ENCODE measurements around the gene TSR1.

Gene TSR1

DNA sequence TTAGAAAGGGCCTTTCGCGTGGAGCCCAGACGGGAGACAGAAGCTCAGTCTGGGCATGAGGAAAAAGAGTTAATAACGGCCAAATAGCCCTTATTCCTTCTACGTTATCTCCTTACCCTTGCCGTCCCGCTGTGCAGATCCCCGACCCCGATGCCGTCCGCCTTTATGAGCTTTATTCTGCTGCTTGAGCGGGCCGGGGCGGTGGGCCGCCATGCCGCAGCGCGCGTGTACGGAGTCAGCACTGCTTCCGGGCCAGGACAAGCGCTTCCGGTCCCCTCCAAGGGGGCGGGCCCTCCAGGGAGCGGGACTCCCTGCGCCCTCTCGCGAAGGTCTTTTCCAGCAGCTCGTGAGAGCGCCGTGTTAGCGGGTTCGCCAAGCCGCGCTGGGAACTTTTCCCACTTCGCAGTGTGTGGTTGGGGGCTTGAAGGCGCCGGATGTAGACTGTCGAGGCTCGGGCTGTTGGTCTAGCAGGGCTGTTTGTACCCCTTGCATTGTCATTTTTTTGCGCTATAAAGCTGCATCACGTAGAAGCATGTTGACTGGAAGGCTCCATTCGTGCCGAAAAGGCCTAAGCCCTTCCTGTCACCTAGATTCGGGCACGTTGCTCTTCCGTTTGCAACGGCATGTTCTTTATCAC, at the start of gene TSR1:
TSS of gene TSR1 (minus strand) at position 243 of the 637 bp plus-strand sequence. CDS start at position 213, 30 bp downstream.
- peak; percentile 82 for DNase-seq

DNA sequence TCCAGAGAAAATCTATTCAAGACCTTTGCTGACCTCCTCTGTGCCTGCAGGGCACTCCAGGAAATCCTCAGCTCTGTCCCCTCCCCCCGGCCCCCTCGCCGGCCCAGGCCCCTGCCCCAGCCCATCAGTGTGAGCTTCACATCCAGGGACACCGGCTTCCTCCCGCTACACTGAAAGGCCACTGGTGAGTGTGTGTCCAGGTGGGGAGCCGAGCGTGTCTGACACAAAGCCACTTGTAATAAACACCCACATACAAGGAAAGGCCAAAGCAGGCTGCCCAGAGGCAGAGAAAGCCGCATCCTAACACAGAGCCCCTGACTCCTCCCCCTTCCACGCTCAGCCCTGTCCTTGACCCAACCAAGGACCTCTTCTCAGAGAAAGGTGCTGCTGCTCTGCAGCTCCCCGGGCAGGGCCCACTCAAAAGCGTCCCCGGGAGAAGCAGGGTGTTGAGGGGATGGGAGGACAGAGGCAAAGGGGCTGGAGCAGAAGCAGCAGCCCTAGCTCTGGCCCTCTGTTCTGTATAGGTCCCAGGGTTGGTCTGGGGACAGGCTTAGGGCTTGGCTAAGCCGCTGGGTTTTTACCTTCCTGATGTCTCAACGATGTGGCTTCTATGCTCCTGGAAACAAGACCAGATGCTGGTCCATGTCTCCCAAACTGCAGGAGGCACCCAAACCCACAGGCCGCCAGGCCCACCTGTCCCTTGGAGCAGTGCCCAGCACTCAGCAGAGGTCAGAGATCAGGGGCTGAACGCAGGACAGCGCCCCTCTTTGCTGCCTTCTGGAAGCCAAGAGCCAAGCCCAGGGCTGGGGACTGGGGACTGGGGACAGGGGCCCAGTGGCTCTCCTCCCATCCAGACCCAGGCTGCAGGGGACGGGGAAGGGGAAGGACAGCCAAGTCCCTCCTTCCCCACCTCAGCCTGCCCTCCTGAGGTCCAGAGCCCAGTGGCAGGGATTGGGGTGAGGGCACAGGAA, 49.3 kb upstream of the TSR1 start:
- DNase-seq: no peak

GRCh38 chr17:2384439-2385127, 48.3 kb upstream of the TSR1 start:
- DNase-seq: no peak

DNA sequence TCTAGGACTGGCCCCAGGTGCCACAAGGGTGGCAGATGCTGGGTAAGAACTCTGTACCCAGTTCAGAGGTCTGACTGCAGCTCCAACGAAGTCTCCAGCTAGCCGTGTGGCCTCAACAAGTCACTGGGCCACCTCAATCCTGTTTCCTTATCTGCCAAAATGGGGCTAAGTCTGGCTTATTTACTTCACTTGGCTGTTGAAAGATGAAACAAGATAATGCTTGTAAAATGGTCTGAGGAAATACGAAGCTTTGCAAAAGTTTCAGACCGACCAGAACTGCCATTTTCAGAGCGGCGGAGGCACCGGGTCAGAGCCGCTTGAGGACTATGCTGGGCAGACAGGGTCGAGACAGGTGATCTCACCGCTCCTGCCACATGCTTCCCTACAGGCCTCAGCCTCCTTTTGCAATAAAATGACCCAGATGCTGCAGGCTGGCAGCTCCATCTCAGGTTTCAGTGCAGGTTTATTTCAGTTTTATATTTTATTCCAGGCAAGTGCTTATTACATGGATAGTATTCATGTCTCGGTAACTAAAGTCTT, 47.4 kb upstream of the TSR1 start:
- DNase-seq: no peak

DNA sequence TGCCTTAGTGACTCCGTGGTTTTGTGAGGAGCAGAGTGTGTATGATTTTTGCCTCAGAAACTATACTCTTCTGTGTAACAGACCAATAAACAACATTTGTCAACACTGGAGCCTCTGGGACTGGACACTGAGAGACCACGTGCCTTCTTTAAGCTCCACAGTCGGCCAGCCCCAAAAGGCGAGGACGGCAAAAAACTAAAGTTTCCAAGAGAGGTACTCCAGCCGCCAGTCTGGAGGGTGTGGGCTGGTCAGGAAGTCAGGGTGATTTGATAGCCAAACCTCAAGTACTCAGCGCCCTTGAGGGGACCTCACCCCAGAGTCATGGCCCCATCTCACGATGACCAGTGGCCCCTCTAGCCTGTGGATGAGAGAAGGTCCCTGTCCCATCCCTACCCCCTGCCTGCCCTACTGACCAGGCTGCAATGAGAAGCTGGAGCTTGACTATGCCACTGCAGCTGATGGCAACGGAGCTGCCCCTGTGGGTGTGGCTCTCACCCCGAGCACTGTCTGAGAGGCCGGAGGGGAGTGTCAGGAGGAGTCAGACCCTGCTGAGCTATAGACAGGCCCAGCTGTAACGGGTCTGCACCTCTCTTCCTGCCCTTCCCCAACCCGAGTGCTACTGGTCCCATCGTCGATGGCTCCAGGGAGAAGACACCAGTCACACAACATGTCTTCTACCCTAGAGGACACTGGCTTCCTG, 44.8 kb upstream of the TSR1 start:
- DNase-seq: no peak

- no peak for DNase-seq
Measured at GRCh38 chr17:2380226-2380922, 44.1 kb upstream of the TSR1 start.

GRCh38 chr17:2379489-2380225, 43.4 kb upstream of the TSR1 start:
- DNase-seq: no peak

GRCh38 chr17:2378905-2379304, 42.6 kb upstream of the TSR1 start:
- no peak for DNase-seq

DNA sequence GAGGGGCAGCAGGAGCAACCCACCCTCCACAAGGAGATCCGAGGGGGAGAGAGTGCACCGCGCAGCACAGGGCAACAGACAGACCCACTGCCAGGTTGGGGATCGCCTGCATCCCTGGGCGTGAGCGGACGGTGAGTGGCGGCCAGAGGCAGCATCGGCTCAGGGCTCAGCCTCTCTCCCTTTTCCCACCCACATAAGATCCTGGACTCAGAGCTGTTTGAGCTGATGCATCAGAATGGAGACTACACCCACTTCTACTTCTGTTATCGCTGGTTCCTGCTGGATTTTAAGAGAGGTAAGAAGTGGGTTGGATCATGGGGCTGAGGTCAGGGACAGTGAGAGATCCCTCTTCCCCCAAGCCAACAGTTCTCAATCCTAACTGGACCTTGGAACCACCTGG, 41.4 kb upstream of the TSR1 start:
- no peak for DNase-seq

DNA sequence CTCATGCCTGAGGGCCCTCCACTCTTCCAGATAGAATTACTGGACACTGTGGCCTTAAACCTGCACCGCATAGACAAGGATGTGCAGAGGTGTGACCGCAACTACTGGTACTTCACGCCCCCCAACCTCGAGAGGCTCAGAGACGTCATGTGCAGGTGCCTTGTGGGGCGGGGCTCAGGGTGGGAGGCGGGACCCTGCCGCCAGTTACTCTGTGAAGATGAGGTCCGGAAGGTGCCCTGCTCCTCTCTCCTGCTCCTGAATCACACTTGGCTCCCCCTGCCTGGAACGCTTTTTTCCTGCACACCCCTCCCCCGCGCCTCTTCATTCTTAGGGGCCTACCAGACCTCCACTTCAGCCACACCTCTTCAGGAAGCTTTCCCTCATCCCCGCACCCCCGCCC, 39.9 kb upstream of the TSR1 start:
- no peak for DNase-seq

GRCh38 chr17:2375406-2375805, 39.1 kb upstream of the TSR1 start:
- no peak for DNase-seq

- no peak for DNase-seq
Measured at GRCh38 chr17:2374549-2375285, 38.5 kb upstream of the TSR1 start.

DNA sequence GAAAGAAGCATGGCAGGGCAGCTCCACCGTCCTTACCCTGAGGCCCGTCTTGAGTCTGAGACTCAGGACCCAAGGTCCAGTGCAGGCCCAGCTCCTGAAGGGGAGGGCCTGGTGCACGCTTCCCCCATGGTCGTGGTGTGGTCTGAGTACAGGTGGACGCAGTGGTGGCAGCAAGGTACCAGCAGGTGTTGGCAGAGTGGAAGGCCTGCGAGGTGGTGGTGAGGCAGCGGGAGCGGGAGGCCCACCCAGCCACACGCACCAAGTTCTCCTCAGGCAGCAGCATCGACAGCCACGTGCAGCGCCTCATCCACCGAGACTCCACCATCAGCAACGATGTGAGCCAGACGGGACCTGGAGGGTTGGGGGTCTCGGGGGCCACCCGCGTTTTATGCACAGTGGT, 36.9 kb upstream of the TSR1 start:
- no peak for DNase-seq

- DNase-seq: no peak
Measured at GRCh38 chr17:2372681-2373080, 36.4 kb upstream of the TSR1 start.

- no peak for DNase-seq
Measured at GRCh38 chr17:2372180-2372579, 35.9 kb upstream of the TSR1 start.

DNA sequence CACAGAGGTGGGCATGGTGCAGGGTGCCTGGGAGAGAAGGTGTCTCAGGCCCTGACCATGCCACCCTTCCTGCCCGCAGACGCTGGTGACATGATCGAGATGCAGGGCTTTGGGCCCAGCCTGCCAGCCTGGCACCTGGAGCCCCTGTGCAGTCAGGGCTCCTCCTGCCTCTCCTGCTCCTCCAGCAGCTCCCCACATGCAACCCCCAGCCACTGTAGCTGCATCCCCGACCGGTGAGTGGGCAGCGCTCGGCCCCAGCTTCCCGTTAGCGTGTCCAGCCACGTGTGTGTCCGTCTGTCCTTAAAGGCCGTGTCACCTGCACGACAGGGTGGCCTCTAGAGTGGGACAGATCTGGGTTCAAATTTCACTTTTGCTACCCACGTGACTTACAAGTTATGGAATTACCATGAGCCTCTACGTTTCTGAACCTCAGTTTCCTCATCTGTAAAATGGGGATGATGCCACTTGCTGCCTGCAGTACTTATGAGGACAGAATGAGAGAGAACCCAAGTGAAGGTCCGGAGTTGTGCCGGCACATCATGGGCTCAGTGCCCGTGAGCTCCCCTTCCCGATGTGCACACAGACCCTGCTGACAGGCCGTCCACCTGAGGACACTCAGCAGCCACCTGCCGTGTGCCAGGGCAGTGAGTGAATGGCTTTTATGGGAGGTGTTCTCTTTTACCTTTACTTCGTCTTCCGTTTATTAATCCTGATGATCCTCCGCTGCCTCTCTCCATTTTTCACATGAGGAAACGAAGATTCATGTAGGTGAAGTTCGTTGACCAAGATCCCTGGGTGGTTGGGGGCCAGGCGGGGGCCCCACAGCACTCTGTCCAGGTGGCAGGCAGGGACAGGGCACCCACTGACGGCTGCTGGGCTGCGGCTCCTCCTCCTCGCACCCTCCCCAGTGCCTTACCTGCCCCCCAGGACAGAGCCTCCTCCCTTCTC, 35.2 kb upstream of the TSR1 start:
- DNase-seq: no peak

DNA sequence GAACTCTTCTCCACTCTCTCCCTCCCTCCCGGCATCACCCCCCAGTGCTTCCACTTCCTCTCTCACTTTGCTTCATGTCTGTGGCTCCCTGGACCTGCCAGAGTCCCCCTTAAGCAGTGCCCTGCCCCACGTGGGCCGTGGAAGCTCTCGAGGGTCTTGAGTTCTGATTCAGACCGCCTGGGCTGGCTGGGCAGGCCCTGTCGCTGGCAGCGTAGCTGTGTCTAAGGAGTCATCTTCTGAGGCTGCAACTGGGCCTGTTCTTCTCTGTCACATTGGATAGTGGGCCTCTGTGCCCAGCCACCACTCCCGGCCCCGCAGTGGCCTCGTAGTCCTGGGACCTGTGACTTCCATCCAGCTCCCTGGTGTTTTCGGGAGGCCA, 33.9 kb upstream of the TSR1 start:
- DNase-seq: no peak

DNA sequence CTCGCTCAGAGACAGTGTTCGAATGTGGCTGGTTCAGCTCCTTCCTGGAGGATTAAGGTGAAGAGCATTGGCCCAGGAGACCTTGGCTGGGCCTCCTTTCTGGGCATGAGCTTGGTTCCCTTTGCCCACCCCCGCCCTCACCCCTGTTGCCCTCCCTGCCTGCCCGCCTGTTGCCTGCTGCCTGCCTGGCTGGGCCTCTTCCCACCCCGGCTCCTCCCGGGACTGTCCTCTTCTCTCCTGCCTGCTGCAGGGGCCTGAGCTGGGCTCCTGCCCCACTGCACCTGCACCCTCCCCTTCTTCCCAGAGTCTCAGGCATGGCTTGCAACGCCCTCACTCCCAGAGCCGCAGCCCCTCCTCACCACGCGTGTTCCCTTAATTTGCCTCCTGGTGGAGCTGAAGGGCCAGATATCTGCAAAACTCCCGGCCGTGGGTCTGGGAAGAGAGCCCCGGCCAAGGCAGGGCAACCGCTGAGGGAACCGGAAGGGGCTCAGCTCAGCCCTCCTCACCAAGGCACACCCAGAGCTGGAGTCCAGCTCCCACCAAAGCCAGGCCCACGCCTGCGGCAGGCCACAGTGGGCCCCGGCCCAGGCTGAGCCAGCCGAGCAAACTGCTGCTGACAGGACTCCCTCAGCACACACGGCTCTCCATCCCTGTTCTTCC, 33.4 kb upstream of the TSR1 start:
- DNase-seq: no peak

- DNase-seq: no peak
Measured at GRCh38 chr17:2369039-2369438, 32.8 kb upstream of the TSR1 start.

Data from CD4-positive, alpha-beta T cell treated with Interferon gamma for 1 hour (primary cell).